ENCODE data around the gene RABGAP1L.

DNA sequence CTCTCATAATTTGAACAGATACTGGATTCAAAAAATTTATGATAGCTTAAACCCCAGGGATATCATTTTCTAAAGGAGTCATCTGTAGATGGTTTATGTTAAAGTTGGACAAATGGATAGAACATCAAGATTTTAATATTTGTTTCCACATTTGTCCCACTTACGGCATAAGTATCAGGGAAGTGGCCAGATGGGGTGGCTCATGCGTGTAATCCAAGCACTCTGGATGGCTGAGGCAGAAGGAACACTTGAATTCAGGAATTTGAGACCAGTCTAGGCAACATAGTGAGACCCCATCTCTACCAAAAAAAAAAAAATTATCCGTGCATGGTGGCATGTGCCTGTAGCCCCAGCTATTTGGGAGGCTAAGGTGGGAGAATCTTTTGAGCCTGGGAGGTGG lies 517.5 kb downstream of the RABGAP1L start:
- TF ChIP-seq, protein P1, sequence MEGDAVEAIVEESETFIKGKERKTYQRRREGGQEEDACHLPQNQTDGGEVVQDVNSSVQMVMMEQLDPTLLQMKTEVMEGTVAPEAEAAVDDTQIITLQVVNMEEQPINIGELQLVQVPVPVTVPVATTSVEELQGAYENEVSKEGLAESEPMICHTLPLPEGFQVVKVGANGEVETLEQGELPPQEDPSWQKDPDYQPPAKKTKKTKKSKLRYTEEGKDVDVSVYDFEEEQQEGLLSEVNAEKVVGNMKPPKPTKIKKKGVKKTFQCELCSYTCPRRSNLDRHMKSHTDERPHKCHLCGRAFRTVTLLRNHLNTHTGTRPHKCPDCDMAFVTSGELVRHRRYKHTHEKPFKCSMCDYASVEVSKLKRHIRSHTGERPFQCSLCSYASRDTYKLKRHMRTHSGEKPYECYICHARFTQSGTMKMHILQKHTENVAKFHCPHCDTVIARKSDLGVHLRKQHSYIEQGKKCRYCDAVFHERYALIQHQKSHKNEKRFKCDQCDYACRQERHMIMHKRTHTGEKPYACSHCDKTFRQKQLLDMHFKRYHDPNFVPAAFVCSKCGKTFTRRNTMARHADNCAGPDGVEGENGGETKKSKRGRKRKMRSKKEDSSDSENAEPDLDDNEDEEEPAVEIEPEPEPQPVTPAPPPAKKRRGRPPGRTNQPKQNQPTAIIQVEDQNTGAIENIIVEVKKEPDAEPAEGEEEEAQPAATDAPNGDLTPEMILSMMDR (IDR thresholded peaks at IDR 0.05), result no peak
- TF ChIP-seq EZH2phosphoT487 (IDR thresholded peaks at IDR 0.05), result no peak
